Gastroesophageal sphincter (tissue), 3 donors: ENCODE results near the gene TMEM131L.

ENCODE experiments used
- CTCF ChIP-seq, 4 experiments: fragments of 200-600 bp in 2 of 4; fragments of 450-650 bp in 2 of 4; sonication (generic) in 1 of 4; IDR thresholded peaks; one replicate each; pipeline ENCODE4 v1.5.1; 2017 to 2019; ENCODE audit warnings: antibody characterized with exemption in 4 of 4, mild to moderate bottlenecking in 2 of 4, moderate library complexity in 2 of 4
- POLR2A ChIP-seq, 2 donors: fragments of 450-650 bp; IDR thresholded peaks; one replicate each; pipeline ENCODE4 v1.6.1; 2017; ENCODE audit warnings: antibody characterized with exemption in 2 of 2, mild to moderate bottlenecking in 2 of 2, moderate library complexity in 1 of 2

DNA sequence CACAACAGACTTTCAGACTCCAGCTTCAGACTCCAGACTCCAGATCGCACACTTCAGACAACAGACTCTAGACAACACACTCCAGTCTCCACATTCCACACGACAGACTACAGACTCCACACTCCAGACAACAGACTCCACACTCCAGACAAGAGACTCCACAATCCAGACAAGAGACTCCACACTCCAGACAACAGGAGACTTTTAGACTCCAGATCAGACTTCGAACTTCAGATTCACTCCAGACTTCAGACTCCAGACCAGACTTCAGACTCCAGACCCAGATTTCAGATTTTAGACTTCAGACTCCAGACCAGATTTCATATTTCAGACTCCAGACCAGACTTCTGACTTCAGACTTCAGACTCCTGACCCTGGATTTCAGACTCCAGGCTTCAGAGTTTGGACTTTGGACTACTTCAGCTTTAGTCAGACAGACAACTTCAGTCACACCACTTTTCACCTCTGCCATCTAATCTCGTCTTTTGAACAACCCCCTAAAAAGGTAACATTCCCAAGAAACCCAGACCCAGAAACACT, 188.9 kb downstream of the TMEM131L start:
- no peak for TF ChIP-seq CTCF (IDR thresholded peaks at IDR 0.05)
- TF ChIP-seq POLR2A (IDR thresholded peaks at IDR 0.05), result no peak
